Measurements from ENCODE around the gene EDEM3. TPM values are rescaled to one million over a fixed set of nuclear protein-coding genes. Genes with fewer than 3 reads are reported as not detected.

Gene EDEM3
- total and polyA plus RNA-seq, 2 donors (not counting 1 experiment from before 2014, with no cell fraction given) = 40.2 to 47.9 TPM

GRCh38 chr1:184800876-184801275 is 46.2 kb upstream of the EDEM3 start:
- no peaks in the 10 kb centered on the region for H3K79me2 ChIP-seq (ENCODE audit: control insufficient read depth, insufficient read depth, low read length)
- no peak for DNase-seq (ENCODE audit: low read depth in 2 of 2)
- H3K9me3 ChIP-seq (ENCODE audit: control insufficient read depth, insufficient read depth, low read depth, low read length) = no peaks in the 10 kb centered on the region
- no peak overlapping the region for H3K9ac ChIP-seq (ENCODE audit: insufficient read depth, low read length)
- no peaks in the 10 kb centered on the region for H4K20me1 ChIP-seq (ENCODE audit: control insufficient read depth, extremely low read depth, insufficient read depth, low read length)
- TF ChIP-seq CTCF (conservative IDR thresholded peaks at IDR 0.05 in 1 of 2, IDR thresholded peaks at IDR 0.05 in 1 of 2; ENCODE audit: low read depth in 1 of 2, low read length in 2 of 2) = no peak
- TF ChIP-seq EZH2 (IDR thresholded peaks at IDR 0.05; ENCODE audit: low read length, missing control alignments) = no peak
- peaks cover 4% of the 10 kb centered on the region for H3K4me1 ChIP-seq (ENCODE audit: control insufficient read depth, extremely low read depth, insufficient read depth, low read length)
- no peak overlapping the region for H2AFZ ChIP-seq (ENCODE audit: low read length)
- H3K36me3 ChIP-seq (ENCODE audit: control insufficient read depth, insufficient read depth, low read length) = no peaks in the 10 kb centered on the region
- no peaks in the 10 kb centered on the region for H3K27me3 ChIP-seq (ENCODE audit: control insufficient read depth, insufficient read depth, low read length)
- H3K27ac ChIP-seq (ENCODE audit: insufficient read depth, low read length) = no peak overlapping the region
- H3K4me2 ChIP-seq (ENCODE audit: extremely low read depth, insufficient read depth, low read length) = no peak overlapping the region
- H3K4me3 ChIP-seq (replicated peaks in 1 of 4; ENCODE audit: control extremely low read depth in 1 of 4, insufficient read depth in 1 of 4, low read depth in 3 of 4, low read length in 4 of 4) = no peak overlapping the region

GRCh38 chr1:184793967-184794366 is 39.3 kb upstream of the EDEM3 start:
- no peaks in the 10 kb centered on the region for H3K36me3 ChIP-seq (ENCODE audit: control insufficient read depth, insufficient read depth, low read length)
- H3K27me3 ChIP-seq (ENCODE audit: control insufficient read depth, insufficient read depth, low read length) = no peaks in the 10 kb centered on the region
- H3K4me1 ChIP-seq (ENCODE audit: control insufficient read depth, extremely low read depth, insufficient read depth, low read length) = peaks cover 14% of the 10 kb centered on the region
- H3K27ac ChIP-seq (ENCODE audit: insufficient read depth, low read length) = no peak overlapping the region
- no peak overlapping the region for H2AFZ ChIP-seq (ENCODE audit: low read length)
- H3K4me3 ChIP-seq (replicated peaks in 1 of 4; ENCODE audit: control extremely low read depth in 1 of 4, insufficient read depth in 1 of 4, low read depth in 3 of 4, low read length in 4 of 4) = no peak overlapping the region
- H3K9me3 ChIP-seq (ENCODE audit: control insufficient read depth, insufficient read depth, low read depth, low read length) = no peaks in the 10 kb centered on the region
- no peak for DNase-seq (ENCODE audit: low read depth in 2 of 2)
- no peak for TF ChIP-seq CTCF (conservative IDR thresholded peaks at IDR 0.05 in 1 of 2, IDR thresholded peaks at IDR 0.05 in 1 of 2; ENCODE audit: low read depth in 1 of 2, low read length in 2 of 2)
- TF ChIP-seq EZH2 (IDR thresholded peaks at IDR 0.05; ENCODE audit: low read length, missing control alignments) = no peak
- H3K9ac ChIP-seq (ENCODE audit: insufficient read depth, low read length) = no peak overlapping the region
- H4K20me1 ChIP-seq (ENCODE audit: control insufficient read depth, extremely low read depth, insufficient read depth, low read length) = no peaks in the 10 kb centered on the region
- no peaks in the 10 kb centered on the region for H3K79me2 ChIP-seq (ENCODE audit: control insufficient read depth, insufficient read depth, low read length)
- H3K4me2 ChIP-seq (ENCODE audit: extremely low read depth, insufficient read depth, low read length) = no peak overlapping the region

GRCh38 chr1:184792450-184792969 is 37.9 kb upstream of the EDEM3 start:
- Histone ChIP-seq H2AFZ (ENCODE audit: low read length) (peak overlapping the region; percentile 6), H3K36me3 (ENCODE audit: control insufficient read depth, insufficient read depth, low read length) (no peaks in the 10 kb centered on the region), H3K9ac (ENCODE audit: insufficient read depth, low read length) (no peak overlapping the region), H3K4me1 (ENCODE audit: control insufficient read depth, extremely low read depth, insufficient read depth, low read length) (peaks cover 14% of the 10 kb centered on the region), H3K27me3 (ENCODE audit: control insufficient read depth, insufficient read depth, low read length) (no peaks in the 10 kb centered on the region), H3K27ac (ENCODE audit: insufficient read depth, low read length) (peak overlapping the region; percentile 71), H3K4me3 (replicated peaks in 1 of 4; ENCODE audit: control extremely low read depth in 1 of 4, insufficient read depth in 1 of 4, low read depth in 3 of 4, low read length in 4 of 4) (no peak overlapping the region), H4K20me1 (ENCODE audit: control insufficient read depth, extremely low read depth, insufficient read depth, low read length) (no peaks in the 10 kb centered on the region), H3K9me3 (ENCODE audit: control insufficient read depth, insufficient read depth, low read depth, low read length) (no peaks in the 10 kb centered on the region), H3K4me2 (ENCODE audit: extremely low read depth, insufficient read depth, low read length) (peak overlapping the region; percentile 70), H3K79me2 (ENCODE audit: control insufficient read depth, insufficient read depth, low read length) (no peaks in the 10 kb centered on the region)
- TF ChIP-seq CTCF (conservative IDR thresholded peaks at IDR 0.05 in 1 of 2, IDR thresholded peaks at IDR 0.05 in 1 of 2; ENCODE audit: low read depth in 1 of 2, low read length in 2 of 2) (no peak), EZH2 (IDR thresholded peaks at IDR 0.05; ENCODE audit: low read length, missing control alignments) (no peak)
- peak; percentile 98 to 99 for DNase-seq (ENCODE audit: low read depth in 2 of 2)

All from fibroblast of lung (primary cell).